ENCODE data around the gene STRIT1. TPM values are rescaled to one million over a fixed set of nuclear protein-coding genes. Genes with fewer than 3 reads are reported as not detected.
A peak's percentile ranks its signal among the peaks of the same experiment; 100 is the strongest.

STRIT1 gene
- total and polyA plus RNA-seq, 9 of the 15 experiments (the other 6 are each of a cell fraction or from before 2014, with no cell fraction given) = not detected

- peak in 1 of 2 experiments; percentile 38; a peak in 1 of 4 replicates for TF ChIP-seq ETV6 (IDR thresholded peaks at IDR 0.05; ENCODE audit: borderline replicate concordance in 1 of 2, low read depth in 2 of 2, low read length in 1 of 2)
- no peak for TF ChIP-seq ETV6 (CRISPR knock-in tag; IDR thresholded peaks at IDR 0.05; ENCODE audit: borderline replicate concordance)
- TF ChIP-seq GATAD2A (IDR thresholded peaks at IDR 0.05) = peak; percentile 81
- no peak for TF ChIP-seq OTX1 (CRISPR knock-in tag; IDR thresholded peaks at IDR 0.05)
- TF ChIP-seq, protein P1, sequence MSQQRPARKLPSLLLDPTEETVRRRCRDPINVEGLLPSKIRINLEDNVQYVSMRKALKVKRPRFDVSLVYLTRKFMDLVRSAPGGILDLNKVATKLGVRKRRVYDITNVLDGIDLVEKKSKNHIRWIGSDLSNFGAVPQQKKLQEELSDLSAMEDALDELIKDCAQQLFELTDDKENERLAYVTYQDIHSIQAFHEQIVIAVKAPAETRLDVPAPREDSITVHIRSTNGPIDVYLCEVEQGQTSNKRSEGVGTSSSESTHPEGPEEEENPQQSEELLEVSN (IDR thresholded peaks at IDR 0.05; ENCODE audit: borderline replicate concordance in 1 of 2, extremely low read depth in 1 of 2, insufficient read depth in 1 of 2, insufficient read length in 1 of 2, low read depth in 1 of 2, low read length in 1 of 2, poor library complexity in 1 of 2, severe bottlenecking in 1 of 2) = no peak
- no peak for TF ChIP-seq SNRNP70 (optimal IDR thresholded peaks at IDR 0.05; ENCODE audit: low read depth, low read length)
- TF ChIP-seq KDM5B (IDR thresholded peaks at IDR 0.05; ENCODE audit: insufficient replicate concordance, low read depth, low read length) = no peak
- no peak for TF ChIP-seq RFX1 (IDR thresholded peaks at IDR 0.05)
- TF ChIP-seq SMAD1 (IDR thresholded peaks at IDR 0.05; ENCODE audit: low read depth, low read length, partially characterized antibody) = no peak
- no peak for TF ChIP-seq POLR2B (IDR thresholded peaks at IDR 0.05; ENCODE audit: low read depth, partially characterized antibody)
- peak; percentile 56; the same call in 1 of the 2 replicates for TF ChIP-seq USF1 (CRISPR knock-in tag; IDR thresholded peaks at IDR 0.05)
- TF ChIP-seq GATA2 (CRISPR knock-in tag; IDR thresholded peaks at IDR 0.05) = peak; percentile 84
- no peak for TF ChIP-seq SMC3 (conservative IDR thresholded peaks at IDR 0.05; ENCODE audit: insufficient read depth, low read depth, low read length)
- TF ChIP-seq, protein P2, sequence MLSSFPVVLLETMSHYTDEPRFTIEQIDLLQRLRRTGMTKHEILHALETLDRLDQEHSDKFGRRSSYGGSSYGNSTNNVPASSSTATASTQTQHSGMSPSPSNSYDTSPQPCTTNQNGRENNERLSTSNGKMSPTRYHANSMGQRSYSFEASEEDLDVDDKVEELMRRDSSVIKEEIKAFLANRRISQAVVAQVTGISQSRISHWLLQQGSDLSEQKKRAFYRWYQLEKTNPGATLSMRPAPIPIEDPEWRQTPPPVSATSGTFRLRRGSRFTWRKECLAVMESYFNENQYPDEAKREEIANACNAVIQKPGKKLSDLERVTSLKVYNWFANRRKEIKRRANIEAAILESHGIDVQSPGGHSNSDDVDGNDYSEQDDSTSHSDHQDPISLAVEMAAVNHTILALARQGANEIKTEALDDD (IDR thresholded peaks at IDR 0.05) = peak; percentile 94
- TF ChIP-seq ZBTB7A (IDR thresholded peaks at IDR 0.05; ENCODE audit: borderline replicate concordance, control insufficient read depth, low read depth, low read length) = no peak
- peak; percentile 94 for TF ChIP-seq MITF (IDR thresholded peaks at IDR 0.05)
- no peak for TF ChIP-seq CREB3L1 (IDR thresholded peaks at IDR 0.05; ENCODE audit: borderline replicate concordance, low read depth)
- TF ChIP-seq, protein P3, sequence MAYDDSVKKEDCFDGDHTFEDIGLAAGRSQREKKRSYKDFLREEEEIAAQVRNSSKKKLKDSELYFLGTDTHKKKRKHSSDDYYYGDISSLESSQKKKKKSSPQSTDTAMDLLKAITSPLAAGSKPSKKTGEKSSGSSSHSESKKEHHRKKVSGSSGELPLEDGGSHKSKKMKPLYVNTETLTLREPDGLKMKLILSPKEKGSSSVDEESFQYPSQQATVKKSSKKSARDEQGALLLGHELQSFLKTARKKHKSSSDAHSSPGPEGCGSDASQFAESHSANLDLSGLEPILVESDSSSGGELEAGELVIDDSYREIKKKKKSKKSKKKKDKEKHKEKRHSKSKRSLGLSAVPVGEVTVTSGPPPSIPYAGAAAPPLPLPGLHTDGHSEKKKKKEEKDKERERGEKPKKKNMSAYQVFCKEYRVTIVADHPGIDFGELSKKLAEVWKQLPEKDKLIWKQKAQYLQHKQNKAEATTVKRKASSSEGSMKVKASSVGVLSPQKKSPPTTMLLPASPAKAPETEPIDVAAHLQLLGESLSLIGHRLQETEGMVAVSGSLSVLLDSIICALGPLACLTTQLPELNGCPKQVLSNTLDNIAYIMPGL (CRISPR knock-in tag; IDR thresholded peaks at IDR 0.05) = no peak
- TF ChIP-seq ZNF76 (CRISPR knock-in tag; IDR thresholded peaks at IDR 0.05; ENCODE audit: borderline replicate concordance) = no peak
Observed at GRCh38 chr3:155282385-155283091, 10.9 kb downstream of the STRIT1 start (continued).
